ENCODE measurements around the gene GABRR1. TPM values are rescaled to one million over a fixed set of nuclear protein-coding genes. Genes with fewer than 3 reads are reported as not detected.
"Not testable (repeated sequence)": the region's sequence is repeated elsewhere in the genome, so short reads cannot be mapped to it uniquely, and the experiment has no call there.

The GABRR1 gene
- total and polyA plus RNA-seq, 2 experiments from 2014 or later: 0.27 to 0.60 TPM

- Histone ChIP-seq H3K9me3 (ENCODE audit: low read depth) (no peaks in the 10 kb centered on the region), H3K27me3 (no peaks in the 10 kb centered on the region), H3K4me2 (no peak overlapping the region), H3K4me3 (no peak overlapping the region), H2AFZ (no peak overlapping the region), H3K4me1 (ENCODE audit: insufficient read depth) (no peaks in the 10 kb centered on the region), H4K20me1 (ENCODE audit: insufficient read depth, poor library complexity, severe bottlenecking) (no peaks in the 10 kb centered on the region), H3K79me2 (no peaks in the 10 kb centered on the region), H3K9me2 (replicated peaks; ENCODE audit: insufficient read depth) (no peaks in the 10 kb centered on the region), H3K36me3 (replicated peaks; ENCODE audit: insufficient read depth, low read depth) (no peaks in the 10 kb centered on the region), H3K27ac (no peak overlapping the region)
- WGBS (ENCODE audit: low lambda C conversion rate, missing lambda C conversion rate): 71% methylated on average over 9 of the region's 9 CpGs
- DNase-seq (ENCODE audit: low spot score): no peak
- TF ChIP-seq, protein P1, sequence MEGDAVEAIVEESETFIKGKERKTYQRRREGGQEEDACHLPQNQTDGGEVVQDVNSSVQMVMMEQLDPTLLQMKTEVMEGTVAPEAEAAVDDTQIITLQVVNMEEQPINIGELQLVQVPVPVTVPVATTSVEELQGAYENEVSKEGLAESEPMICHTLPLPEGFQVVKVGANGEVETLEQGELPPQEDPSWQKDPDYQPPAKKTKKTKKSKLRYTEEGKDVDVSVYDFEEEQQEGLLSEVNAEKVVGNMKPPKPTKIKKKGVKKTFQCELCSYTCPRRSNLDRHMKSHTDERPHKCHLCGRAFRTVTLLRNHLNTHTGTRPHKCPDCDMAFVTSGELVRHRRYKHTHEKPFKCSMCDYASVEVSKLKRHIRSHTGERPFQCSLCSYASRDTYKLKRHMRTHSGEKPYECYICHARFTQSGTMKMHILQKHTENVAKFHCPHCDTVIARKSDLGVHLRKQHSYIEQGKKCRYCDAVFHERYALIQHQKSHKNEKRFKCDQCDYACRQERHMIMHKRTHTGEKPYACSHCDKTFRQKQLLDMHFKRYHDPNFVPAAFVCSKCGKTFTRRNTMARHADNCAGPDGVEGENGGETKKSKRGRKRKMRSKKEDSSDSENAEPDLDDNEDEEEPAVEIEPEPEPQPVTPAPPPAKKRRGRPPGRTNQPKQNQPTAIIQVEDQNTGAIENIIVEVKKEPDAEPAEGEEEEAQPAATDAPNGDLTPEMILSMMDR (IDR thresholded peaks at IDR 0.05; ENCODE audit: poor library complexity): no peak
- TF ChIP-seq EZH2phosphoT487 (IDR thresholded peaks at IDR 0.05; ENCODE audit: low read depth, severe bottlenecking, unreplicated experiment) (no peak), EZH2 (IDR thresholded peaks at IDR 0.05; ENCODE audit: borderline replicate concordance) (no peak)
Measured at GRCh38 chr6:89133981-89134380, 83.2 kb downstream of the GABRR1 start.

DNA sequence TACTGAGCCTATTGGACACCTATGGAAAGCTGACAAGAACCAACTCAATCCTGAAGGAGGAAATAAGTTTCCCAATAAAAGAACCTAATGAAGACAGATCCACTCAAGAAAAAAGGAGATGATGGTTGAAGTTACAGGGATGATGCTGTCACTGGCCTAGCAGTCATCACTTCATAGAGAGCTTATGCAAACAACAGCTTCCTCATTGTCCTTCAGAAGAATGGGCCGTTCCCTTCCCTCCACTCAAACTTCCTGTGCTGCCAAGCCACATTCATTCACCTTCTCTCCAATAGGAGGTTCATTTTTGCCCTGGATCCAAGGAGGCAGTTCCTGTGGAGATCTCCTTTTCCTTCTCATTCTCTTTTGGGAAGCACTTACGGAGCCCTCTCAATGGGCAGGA, 85.1 kb downstream of the GABRR1 start:
- H3K79me2 ChIP-seq: no peaks in the 10 kb centered on the region
- no peaks in the 10 kb centered on the region for H3K27me3 ChIP-seq
- no peaks in the 10 kb centered on the region for H3K9me2 ChIP-seq (replicated peaks; ENCODE audit: insufficient read depth)
- no peaks in the 10 kb centered on the region for H3K4me1 ChIP-seq (ENCODE audit: insufficient read depth)
- TF ChIP-seq EZH2 (IDR thresholded peaks at IDR 0.05; ENCODE audit: borderline replicate concordance): no peak
- TF ChIP-seq, protein P1 (IDR thresholded peaks at IDR 0.05; ENCODE audit: poor library complexity): no peak
- TF ChIP-seq EZH2phosphoT487 (IDR thresholded peaks at IDR 0.05; ENCODE audit: low read depth, severe bottlenecking, unreplicated experiment): no peak
- 98% methylated on average over 2 of the region's 2 CpGs for WGBS (ENCODE audit: low lambda C conversion rate, missing lambda C conversion rate)
- no peaks in the 10 kb centered on the region for H4K20me1 ChIP-seq (ENCODE audit: insufficient read depth, poor library complexity, severe bottlenecking)
- no peaks in the 10 kb centered on the region for H3K9me3 ChIP-seq (ENCODE audit: low read depth)
- H3K4me3 ChIP-seq: no peak overlapping the region
- H3K27ac ChIP-seq: no peak overlapping the region
- no peaks in the 10 kb centered on the region for H3K36me3 ChIP-seq (replicated peaks; ENCODE audit: insufficient read depth, low read depth)
- no peak for DNase-seq (ENCODE audit: low spot score)
- no peak overlapping the region for H3K4me2 ChIP-seq
- no peak overlapping the region for H2AFZ ChIP-seq

- Histone ChIP-seq H3K27me3 (no peaks in the 10 kb centered on the region), H3K9me3 (ENCODE audit: low read depth) (no peaks in the 10 kb centered on the region), H3K36me3 (replicated peaks; ENCODE audit: insufficient read depth, low read depth) (no peaks in the 10 kb centered on the region), H3K27ac (no peak overlapping the region), H3K4me2 (no peak overlapping the region), H3K4me1 (ENCODE audit: insufficient read depth) (no peaks in the 10 kb centered on the region), H2AFZ (no peak overlapping the region), H3K4me3 (no peak overlapping the region), H3K79me2 (no peaks in the 10 kb centered on the region), H3K9me2 (replicated peaks; ENCODE audit: insufficient read depth) (no peaks in the 10 kb centered on the region), H4K20me1 (ENCODE audit: insufficient read depth, poor library complexity, severe bottlenecking) (no peaks in the 10 kb centered on the region)
- TF ChIP-seq, protein P1 (IDR thresholded peaks at IDR 0.05; ENCODE audit: poor library complexity): no peak
- no peak for TF ChIP-seq EZH2 (IDR thresholded peaks at IDR 0.05; ENCODE audit: borderline replicate concordance)
- TF ChIP-seq EZH2phosphoT487 (IDR thresholded peaks at IDR 0.05; ENCODE audit: low read depth, severe bottlenecking, unreplicated experiment): no peak
- DNase-seq (ENCODE audit: low spot score): no peak
- WGBS (ENCODE audit: low lambda C conversion rate, missing lambda C conversion rate): 99% methylated on average over 3 of the region's 3 CpGs
Measured at GRCh38 chr6:89131599-89131998, 85.6 kb downstream of the GABRR1 start.

DNA sequence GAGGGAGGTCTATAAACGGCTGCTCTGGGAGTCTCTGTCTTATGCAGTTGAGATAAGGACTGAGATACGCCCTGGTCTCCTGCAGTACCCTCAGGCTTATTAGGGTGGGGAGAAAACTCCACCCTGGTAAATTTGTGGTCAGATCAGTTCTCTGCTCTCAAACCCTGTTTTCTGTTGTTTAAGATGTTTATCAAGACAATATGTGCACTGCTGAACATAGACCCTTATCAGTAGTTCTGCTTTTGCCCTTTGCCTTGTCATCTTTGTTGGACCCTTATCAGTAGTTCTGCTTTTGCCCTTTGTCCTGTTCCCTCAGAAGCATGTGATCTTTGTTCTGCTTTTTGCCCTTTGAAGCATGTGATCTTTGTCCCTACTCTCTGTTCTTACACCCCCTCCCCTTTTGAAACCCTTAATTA, 88.9 kb downstream of the GABRR1 start:
- not testable (repeated sequence) for H3K4me2 ChIP-seq; H3K27ac ChIP-seq; H4K20me1 ChIP-seq (ENCODE audit: insufficient read depth, poor library complexity, severe bottlenecking); H2AFZ ChIP-seq; H3K4me3 ChIP-seq; H3K79me2 ChIP-seq; H3K9me2 ChIP-seq (replicated peaks; ENCODE audit: insufficient read depth); DNase-seq (ENCODE audit: low spot score); H3K9me3 ChIP-seq (ENCODE audit: low read depth); H3K36me3 ChIP-seq (replicated peaks; ENCODE audit: insufficient read depth, low read depth); H3K27me3 ChIP-seq; H3K4me1 ChIP-seq (ENCODE audit: insufficient read depth)
- 76% methylated on average over 2 of the region's 2 CpGs for WGBS (ENCODE audit: low lambda C conversion rate, missing lambda C conversion rate)

Other genes with a start within 250 kb of the GABRR1 start
- 159 and 181 TPM in 2 replicates for gene PNRC1, start 136.6 kb downstream of the GABRR1 start, total RNA-seq
- 226 and 234 TPM in 2 replicates for gene PNRC1, start 136.6 kb downstream of the GABRR1 start, polyA plus RNA-seq
- 5.7 and 7.3 TPM in 2 replicates for gene SRSF12, start 99.3 kb downstream of the GABRR1 start, total RNA-seq
- 5.6 and 7.6 TPM in 2 replicates for gene SRSF12, start 99.3 kb downstream of the GABRR1 start, polyA plus RNA-seq
- 20.8 and 25.3 TPM in 2 replicates for gene PM20D2, start 71.3 kb downstream of the GABRR1 start, total RNA-seq
- 8.7 and 9.5 TPM in 2 replicates for gene PM20D2, start 71.3 kb downstream of the GABRR1 start, polyA plus RNA-seq
- gene GABRR2, start 97.9 kb upstream of the GABRR1 start, total RNA-seq: 0.32 and 0.87 TPM in 2 replicates
- 0.68 and 0.94 TPM in 2 replicates for gene GABRR2, start 97.9 kb upstream of the GABRR1 start, polyA plus RNA-seq
- 64.1 and 68.1 TPM in 2 replicates for gene UBE2J1, start 135.4 kb upstream of the GABRR1 start, total RNA-seq
- gene UBE2J1, start 135.4 kb upstream of the GABRR1 start, polyA plus RNA-seq: 37.3 and 44.7 TPM in 2 replicates
- 22.5 and 28.1 TPM in 2 replicates for gene RRAGD, start 194.9 kb upstream of the GABRR1 start, total RNA-seq
- 9.4 and 11.8 TPM in 2 replicates for gene RRAGD, start 194.9 kb upstream of the GABRR1 start, polyA plus RNA-seq
- 20.9 and 30.2 TPM in 2 replicates for gene ANKRD6, start 215.8 kb upstream of the GABRR1 start, total RNA-seq
- 9.3 and 12.2 TPM in 2 replicates for gene ANKRD6, start 215.8 kb upstream of the GABRR1 start, polyA plus RNA-seq

All from hepatocyte (in vitro differentiated cells).